Endometrium (tissue), 2 donors: ENCODE measurements around the gene PABPN1.
"Not testable (repeated sequence)": the region's sequence is repeated elsewhere in the genome, so short reads cannot be mapped to it uniquely, and the experiment has no call there.

Experiments used
- FAIRE-seq: peaks from 2 replicates; lab custom pipeline; 2012; peaks lifted over from hg19 to GRCh38; lab: Jason Lieb, UNC
- donor health status: control.
- donor health status: control.

The PABPN1 gene

DNA sequence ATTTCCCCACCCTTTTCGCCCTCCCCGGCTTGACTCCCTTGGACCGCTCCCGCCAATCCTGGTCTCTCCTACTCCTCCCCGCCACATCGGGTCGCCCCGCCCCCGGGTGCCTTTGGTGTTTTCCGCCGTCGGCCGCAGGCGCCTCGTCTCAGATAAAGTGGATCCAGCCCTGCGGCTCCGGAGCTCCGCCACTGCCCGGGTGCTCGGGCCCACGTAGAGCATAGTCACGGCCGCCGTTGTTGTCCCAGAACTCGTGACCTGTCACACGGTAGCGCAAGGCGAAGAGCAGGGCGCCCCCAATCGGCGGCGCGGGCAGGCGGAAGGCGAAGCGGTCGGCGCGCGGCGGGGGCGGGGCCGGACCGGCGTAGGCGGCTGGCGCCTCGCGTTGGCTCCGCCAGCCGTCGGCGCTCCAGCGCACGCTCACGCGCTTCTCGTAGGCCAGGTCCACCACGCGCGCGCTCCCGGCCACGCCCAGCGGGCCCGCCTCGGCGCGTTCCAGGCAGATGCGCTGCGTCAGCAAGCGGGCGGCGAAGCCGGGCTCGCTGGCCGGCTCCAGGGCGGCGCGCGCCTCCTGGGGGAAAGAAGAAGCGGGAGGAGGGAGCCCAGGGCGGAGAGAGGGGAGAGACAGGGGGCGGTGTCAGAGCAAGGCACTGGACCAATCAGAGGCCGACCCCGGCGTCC, 19.8 kb upstream of the PABPN1 start:
- FAIRE-seq = no peak

DNA sequence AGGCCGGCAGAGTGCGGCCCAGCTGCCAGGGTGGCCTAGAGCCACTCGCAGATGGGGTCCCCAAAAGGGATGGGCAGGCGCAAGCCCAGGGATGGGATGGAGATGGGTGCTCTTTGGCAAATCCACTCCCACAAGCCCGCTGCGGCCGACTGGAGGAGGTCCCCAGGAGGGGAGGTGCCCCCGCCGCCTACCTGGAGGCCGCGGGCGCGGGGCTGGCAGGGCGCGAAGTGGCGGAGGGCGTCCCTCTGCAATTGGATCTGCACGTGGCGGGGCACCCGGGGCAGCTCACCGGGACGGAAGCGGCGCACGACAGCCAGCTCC, 19.3 kb upstream of the PABPN1 start:
- no peak for FAIRE-seq

DNA sequence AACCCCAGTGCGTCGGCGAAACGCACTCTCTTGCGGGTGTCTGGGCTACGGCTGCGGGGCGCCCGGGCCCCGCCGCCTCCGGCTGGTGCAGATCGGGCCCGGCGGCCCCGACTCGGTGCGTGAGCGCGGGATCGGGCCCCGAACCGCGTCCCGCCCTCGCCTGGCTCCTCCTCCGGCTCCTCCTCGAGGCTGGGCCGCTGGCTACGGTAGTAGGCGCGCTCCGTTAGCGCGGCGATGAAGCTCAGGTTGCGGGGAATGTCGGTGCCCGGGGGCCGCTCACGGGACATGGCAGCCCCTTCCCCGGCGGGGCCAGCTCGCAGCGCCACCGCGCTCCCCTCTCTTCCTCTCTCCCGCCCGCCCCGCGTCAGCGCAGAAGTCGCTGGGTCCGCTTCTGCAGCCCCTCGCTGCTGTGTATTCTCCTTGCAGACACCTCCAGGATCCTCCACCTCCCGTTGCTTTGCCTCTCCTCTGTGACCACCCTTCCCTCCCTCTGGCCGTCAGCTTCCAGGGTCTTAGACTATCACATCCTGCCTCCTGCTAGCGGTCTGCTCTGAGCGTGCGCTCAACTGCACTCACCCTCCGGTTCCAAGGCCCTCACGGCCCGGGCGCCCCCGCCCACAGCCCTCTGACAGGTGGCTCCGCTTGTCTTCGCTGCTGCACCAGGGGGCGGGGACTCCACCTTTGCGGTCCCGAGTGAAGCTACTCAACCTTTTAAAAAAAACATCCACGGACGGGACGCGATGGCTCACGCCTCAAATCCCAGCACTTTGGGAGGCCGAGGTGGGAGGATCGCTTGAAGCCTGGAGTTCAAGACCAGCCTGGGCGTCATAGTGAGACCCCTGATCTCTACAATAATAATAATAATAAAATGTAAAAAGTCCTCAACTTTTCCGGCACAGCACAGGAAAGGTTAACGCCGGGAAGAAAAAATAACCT, 18.7 kb upstream of the PABPN1 start, which contains the start of gene PPP1R3E:
TSS of gene PPP1R3E (minus strand) at position 570 of the 936 bp plus-strand sequence. CDS start at position 287, 283 bp downstream.
- no peak for FAIRE-seq

DNA sequence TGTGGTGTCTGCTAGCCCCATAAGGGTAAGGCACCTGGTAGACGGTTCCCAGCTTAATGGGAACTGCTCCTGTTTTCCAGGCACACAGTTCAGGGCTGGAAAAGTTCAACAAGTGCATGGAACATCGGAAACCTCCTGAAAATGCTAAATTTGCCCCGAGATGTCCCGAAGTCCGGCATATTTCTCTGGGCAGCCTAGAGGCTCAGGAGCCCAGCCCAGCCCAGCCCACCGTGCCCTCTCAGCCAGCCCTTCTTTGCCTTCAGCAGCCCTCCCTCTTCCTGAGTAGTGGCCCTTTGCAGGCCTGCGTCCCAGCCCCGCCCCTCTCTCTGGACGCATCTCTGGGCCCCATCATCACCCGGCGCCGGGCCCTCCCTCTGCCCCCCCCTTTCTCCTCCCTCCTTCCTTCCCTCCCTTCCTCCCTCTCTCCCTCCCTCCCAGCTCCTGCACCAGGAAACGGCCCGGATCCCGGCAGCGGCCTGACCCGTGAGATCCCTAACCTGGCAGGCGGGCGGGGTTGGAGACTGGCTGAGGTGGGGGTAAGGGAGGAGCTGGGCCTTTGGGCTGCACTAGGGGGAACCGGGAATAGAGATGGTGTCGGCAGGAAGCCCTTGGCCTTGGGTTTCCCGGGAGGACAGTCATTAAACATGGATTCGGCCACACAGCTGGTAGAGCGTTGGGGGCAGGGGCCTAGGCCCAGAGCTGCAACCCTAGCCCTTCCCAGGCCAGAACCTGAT, 14.7 kb upstream of the PABPN1 start, which contains the start of gene BCL2L2:
TSS of gene BCL2L2 (plus strand) at position 422 of the 734 bp plus-strand sequence. CDS start 935 bp downstream, outside the sequence.
- FAIRE-seq = no peak

DNA sequence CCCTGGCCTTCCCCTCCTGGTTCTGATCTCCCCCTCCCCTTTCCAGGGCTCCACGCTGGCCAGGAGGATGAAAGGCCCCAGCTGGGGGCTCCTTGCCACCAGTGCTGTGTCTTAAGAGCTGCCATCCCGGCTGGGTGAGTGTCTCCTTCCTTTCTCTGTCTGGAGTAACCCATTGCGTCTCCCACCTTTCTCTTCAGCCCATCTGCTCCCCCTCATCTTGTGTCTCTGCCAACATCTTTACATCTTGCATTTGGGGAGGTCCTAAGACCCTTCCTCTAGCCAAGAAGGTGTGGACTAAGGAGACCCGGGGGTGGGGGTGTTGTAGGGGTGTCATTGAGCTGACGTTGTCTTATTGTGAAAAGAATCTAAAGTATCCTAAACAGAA, 14.1 kb upstream of the PABPN1 start:
- FAIRE-seq = no peak

DNA sequence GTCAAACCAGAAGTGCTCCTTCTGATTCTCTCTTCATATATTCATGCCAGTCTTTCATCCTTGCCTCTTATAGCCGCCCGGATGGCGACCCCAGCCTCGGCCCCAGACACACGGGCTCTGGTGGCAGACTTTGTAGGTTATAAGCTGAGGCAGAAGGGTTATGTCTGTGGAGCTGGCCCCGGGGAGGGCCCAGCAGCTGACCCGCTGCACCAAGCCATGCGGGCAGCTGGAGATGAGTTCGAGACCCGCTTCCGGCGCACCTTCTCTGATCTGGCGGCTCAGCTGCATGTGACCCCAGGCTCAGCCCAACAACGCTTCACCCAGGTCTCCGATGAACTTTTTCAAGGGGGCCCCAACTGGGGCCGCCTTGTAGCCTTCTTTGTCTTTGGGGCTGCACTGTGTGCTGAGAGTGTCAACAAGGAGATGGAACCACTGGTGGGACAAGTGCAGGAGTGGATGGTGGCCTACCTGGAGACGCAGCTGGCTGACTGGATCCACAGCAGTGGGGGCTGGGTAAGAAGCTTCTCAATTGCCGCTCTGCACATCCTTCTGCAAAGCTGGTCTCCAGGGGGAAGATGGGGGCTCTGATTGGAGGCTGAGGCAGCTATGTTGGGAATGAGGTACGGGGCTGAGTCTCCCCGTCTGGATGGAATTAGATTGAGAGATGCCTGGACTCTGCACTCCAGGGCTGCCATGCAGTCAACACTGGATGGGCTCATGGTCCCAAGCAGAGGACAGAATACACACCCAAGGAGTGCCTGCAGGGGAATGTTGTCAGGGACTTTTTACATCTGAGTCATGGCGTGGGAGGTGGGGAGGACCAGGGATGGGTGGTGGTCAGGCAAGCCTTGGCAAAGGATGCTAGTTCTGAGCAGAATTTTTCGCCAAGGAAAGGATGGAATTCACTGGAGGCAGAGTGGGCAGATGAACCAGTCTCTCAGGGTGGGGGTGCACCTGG, 13.3 kb upstream of the PABPN1 start:
- FAIRE-seq = no peak

DNA sequence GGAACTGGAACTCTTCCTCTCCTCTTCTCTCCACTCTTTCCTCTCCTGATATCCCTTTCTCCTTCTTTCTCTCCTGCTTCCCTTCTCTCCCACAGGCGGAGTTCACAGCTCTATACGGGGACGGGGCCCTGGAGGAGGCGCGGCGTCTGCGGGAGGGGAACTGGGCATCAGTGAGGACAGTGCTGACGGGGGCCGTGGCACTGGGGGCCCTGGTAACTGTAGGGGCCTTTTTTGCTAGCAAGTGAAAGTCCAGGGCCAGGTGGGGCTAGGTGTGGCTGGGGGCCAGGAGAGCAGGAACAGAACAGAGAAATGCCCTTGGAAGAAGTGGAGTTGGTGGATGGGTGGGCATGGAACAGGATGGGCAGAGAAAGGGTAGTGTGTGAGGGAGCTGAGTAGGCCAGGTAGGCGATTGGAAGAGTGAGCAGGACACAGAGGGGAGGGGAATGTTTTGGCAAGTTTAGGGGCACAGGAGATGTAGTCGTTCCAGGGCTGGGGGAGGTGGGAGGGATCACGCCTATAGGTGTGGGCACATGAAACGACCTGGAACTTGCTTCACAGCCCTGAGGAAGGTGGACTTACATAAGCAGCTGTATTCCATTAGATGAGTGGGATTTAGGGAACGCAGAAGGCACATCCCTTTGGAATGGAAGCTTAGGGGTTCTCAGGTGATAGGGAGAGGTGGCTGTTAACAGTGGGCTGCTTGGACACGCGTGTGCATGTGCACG, 12.4 kb upstream of the PABPN1 start:
- no peak for FAIRE-seq

DNA sequence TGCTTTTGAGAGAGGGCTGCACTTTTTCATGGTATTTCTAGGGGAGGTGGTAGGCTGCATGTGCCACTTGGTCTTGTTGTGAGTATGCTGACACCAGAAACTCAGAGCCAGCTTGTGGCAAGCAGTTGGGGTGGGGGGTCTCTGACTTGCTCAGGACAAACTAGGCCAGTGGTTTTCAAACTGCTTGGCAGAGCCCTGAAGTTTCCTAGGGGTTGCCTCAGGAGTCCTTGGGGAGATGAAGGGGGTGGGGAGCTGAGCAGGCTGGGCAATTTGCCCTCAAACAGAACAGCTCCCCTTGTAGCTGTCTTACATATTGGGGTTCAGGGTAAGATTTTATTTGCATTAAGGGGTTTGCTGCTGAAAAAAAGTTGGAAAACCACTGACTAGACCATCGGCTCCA, 10.7 kb upstream of the PABPN1 start:
- FAIRE-seq = no peak

DNA sequence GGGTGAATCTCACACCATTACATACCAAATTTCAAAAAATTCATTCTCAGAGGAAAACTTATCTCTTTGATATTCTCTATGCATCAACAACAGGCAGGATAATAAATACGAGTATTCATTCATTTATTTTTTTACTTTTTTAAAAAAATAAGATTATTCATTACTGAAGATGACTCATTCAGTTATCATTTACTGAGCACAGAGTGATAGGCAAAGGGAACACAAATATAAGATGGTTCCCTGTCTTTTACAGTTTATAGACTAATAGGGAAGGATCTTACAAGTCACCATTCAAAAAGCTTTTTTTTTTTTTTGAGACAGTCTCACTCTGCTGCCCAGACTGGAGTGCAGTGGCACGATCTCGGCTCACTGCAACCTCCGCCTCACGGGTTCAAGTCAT, 5.0 kb upstream of the PABPN1 start:
- no peak for FAIRE-seq

DNA sequence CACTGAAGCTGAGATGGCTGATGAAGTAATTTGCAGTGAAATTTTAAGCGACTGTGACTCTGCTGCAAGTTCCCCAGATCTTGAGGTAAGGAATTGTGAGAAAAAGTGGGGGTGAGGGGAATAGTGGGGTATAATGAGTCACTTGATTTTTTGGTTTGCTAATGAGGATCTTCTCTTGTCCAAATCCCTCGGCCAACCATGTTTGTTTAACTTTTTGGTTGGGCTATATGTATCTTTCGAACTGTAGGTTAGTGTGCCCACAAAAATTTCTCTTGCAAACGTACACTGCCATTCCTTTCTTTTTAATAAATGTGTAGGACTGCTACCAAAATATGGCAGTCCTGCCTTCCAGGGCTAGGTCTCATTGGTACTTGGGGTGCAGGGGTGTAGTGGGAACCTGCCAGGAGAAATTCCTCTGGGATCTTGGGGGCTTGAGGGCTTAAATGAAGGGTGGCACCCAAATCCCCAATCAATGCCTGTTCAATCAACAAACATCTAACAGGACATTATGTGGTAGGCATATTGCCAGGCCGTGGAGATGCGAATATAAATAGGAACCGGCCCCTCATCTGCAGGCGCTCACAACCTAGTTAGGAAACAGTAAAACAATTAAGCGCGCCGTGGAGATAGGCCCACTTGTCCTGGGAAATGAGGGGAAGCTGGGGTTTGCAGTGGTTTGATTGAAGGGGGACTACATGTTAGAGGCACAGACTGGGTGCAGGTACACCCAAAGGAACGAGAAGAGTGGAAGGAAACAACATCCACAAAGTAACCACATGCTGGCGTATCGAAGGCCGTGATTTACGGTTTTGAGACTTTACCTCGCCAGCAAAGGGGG, 1.3 kb upstream of the PABPN1 start:
- FAIRE-seq = no peak

DNA sequence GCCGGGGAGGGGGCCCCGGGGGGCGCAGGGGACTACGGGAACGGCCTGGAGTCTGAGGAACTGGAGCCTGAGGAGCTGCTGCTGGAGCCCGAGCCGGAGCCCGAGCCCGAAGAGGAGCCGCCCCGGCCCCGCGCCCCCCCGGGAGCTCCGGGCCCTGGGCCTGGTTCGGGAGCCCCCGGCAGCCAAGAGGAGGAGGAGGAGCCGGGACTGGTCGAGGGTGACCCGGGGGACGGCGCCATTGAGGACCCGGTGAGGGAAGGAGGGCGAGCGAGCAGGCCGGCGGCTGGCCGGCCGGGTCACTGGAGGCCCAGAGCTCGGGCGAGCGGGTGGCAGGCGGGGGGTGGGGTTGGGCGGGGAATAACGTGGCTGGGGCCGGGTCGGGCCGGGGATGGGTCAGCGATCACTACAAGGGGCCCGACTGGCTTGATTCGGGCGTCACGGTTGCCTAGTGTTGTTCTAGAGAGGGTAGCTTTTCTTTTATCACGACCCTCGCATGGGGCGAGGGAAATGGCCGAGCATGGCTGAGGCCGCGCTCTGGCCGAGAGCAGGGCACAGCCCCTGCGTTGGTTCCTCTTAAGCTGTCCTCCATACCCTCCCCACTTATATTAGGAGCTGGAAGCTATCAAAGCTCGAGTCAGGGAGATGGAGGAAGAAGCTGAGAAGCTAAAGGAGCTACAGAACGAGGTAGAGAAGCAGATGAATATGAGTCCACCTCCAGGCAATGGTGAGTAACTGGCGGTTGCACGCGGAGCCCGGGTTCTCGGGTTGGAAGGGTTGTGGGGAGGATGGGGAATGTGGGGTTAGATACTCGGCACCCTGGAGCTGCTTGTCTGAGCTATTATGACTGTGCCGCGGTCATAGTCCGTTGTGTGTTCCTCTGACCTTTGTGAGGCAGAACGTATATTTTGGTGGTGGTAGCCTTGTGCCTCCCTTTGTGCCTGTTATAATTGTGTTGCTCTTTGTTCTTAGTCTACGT, 603 bp downstream of the PABPN1 start:
- FAIRE-seq = no peak

DNA sequence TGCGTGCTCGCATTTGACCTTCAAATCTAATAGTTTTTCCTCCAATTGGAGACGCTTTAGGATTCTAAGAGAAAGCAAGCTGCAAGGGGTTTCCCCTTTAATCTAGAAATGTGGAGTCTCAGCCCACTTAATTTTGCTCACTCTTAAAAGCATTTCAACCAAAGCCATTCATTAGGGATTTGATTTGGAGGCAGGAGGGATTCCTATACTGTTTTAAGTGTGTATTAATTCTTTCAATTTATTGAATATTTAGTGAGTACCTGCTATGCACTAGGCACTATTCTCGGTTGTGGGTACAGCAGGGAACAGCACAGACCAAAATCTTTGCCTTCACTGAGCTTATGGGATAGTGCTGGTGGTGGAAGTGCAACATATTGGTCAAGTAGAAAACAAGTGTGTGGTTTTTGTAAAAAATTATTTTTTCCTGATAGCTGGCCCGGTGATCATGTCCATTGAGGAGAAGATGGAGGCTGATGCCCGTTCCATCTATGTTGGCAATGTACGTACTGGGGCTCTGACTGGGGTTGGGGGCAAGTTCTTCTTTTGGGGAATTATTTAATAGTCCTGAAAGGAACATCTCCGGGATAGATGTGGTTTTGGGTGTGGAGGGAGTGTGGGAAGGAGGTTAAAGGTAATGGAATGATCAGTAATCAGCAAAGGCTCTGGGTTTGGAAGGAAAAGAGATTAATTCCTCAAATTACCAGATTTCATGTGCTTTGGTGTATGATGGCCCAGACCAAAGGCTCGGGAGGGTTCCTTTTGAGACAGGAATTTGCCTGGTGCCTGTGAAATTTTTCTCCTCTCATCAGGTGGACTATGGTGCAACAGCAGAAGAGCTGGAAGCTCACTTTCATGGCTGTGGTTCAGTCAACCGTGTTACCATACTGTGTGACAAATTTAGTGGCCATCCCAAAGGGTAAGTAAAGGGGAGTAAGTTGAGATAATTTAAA, 1.6 kb downstream of the PABPN1 start:
- FAIRE-seq = no peak

DNA sequence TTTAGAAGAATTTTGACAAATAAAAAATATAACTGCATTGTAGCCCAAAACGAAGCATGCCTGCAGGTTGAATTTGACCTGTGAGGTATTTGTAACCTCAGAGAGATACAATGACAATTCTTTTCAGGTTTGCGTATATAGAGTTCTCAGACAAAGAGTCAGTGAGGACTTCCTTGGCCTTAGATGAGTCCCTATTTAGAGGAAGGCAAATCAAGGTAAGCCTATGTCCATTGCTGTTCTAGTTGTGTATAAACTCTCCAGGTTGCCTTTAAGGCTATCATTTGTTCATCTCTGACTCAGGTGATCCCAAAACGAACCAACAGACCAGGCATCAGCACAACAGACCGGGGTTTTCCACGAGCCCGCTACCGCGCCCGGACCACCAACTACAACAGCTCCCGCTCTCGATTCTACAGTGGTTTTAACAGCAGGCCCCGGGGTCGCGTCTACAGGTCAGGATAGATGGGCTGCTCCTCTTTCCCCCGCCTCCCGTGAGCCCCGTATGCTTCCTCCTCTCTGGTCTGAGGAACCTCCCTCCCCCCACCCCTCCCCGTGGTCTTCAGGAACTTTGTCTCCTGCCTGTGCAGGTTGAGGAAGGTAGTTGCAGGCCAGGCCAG, 2.7 kb downstream of the PABPN1 start:
- FAIRE-seq = no peak

DNA sequence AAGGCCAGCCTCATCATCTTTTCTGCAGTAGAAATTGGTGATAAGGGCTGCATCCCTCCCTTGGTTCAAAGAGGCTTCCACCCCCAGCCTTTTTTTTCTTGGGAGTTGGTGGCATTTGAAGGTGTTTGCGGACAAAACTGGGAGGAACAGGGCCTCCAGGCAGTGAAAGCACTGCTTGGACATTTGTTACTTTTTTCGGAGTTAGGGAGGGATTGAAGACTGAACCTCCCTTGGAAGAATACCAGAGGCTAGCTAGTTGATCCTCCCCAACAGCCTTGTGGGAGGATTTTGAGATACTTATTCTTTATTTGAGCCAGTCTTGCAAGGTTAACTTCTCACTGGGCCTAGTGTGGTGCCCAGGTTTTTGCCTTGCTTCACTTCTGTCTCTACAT, 3.2 kb downstream of the PABPN1 start:
- no peak for FAIRE-seq

DNA sequence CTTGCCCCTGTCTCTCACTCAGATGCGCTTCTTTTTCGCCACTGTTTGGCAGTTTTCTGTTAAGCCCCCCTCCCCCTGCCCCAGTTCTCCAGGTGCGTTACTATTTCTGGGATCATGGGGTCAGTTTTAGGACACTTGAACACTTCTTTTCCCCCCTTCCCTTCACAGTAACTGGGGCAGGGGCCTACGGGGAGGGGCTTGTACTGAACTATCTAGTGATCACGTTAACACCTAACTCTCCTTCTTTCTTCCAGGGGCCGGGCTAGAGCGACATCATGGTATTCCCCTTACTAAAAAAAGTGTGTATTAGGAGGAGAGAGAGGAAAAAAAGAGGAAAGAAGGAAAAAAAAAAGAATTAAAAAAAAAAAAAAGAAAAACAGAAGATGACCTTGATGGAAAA, 3.7 kb downstream of the PABPN1 start:
- FAIRE-seq = no peak

DNA sequence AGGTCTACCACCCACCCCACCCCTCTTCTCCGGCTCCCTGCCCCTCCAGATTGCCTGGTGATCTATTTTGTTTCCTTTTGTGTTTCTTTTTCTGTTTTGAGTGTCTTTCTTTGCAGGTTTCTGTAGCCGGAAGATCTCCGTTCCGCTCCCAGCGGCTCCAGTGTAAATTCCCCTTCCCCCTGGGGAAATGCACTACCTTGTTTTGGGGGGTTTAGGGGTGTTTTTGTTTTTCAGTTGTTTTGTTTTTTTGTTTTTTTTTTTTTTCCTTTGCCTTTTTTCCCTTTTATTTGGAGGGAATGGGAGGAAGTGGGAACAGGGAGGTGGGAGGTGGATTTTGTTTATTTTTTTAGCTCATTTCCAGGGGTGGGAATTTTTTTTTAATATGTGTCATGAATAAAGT, 4.5 kb downstream of the PABPN1 start:
- FAIRE-seq = not testable (repeated sequence)
